Myocyte (in vitro differentiated cells): ENCODE measurements around the gene MLC1. TPM values are rescaled to one million over a fixed set of nuclear protein-coding genes. Genes with fewer than 3 reads are reported as not detected.

ENCODE experiments used
- DNase-seq: peaks from one replicate; pipeline ENCODE4 v3.0.0-alpha.2; 2012; ENCODE audit warnings: low read depth
- total RNA-seq: library from RNA; depleted of rRNA; stranded (reverse); fragments of >200 nt; gene quantifications from 2 replicates; pipeline ENCODE4 v1.2.3, GENCODE V29; 2014

Gene MLC1
- total RNA-seq, 1 donor from 2014 or later = not detected

DNA sequence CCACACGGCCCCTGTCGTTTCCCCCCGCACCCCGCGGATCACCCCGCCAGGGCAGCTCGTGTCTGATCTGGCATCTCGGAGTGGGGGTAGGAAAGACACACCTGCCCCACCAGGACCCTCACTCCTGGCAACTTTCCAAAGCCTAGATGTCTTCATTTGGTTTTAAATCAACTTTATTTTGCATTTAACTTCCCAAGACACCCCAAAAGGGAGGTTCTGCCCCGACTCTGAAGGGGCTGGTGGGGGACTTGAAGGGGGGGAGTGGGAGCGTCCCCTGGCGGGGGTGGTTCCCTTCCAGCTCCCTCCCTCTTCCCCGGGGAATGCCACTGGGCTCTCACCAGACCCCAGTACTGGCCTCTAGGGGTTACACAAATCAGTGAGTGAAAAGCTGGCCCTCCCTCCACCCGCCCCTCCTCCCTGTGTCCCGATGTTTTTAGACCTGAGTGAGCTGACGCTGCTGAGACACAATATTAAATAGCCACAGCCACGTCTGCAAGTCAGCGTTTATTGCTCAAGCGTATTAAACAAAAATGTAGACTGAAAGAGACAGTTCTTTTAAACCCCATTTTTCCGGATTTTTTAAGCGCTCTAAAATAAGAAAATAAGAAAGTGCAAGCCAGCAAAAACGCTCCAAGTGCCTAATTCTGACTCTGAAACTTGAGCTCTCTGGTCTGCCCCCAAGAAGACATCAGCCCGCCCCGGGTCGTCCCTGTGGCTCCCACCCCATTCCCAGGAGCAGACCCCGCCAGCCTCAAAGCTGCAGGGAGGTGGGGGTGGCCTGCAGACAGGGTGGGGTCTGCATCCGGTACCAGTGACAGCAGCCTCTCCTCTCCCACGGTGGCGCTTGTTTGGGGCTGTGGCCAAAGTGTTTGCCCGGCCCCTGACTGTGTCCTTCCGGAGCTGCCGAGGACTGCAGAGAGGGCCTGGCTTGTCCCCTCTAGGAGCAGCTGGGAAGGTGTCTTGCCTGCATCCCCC is 26.0 kb downstream of the MLC1 start:
- peak; percentile 25 for DNase-seq

DNA sequence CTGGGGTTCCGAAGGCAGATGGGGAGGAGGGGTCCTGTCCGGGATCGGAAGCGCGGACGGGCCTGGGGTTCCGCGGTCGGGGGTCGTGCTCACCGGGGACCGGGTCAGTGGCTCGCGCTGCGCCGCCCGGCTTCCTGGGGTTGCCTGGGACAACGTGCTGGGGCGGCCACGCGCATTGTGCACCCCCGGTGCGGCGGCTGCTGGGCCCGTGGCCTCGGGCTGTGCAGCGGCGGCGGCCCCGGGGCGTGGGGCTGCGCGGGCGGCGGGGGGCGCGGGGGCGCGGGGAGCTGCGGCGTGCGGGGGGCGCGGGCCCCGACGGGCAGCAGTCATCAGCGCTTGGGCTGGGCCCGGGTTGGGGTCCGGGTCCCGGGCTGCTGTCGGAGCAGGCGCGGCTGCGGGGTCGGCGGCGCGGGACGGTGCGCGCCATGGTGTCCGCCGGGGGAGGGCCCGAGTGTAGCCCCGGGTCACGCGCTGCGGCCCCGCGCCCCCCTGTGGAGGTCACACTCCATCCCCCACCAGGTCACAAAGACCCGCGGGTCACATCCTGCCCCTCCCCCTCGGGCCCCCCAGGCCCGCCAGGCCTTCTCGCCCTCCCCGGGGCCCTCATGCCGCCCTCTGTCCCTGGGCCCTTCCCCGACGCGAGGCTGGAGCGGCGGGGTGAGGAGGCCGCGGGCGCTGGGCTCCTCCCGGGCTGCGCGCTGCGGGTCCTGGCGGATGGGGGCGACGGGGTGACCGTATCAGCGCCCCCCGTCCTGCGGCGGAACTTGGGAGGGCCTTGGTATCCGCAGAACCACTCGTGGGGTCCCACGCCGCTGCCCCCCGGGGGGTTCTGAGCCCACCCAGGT is 26.9 kb downstream of the MLC1 start, which contains the start of gene TTLL8:
TSS of gene TTLL8 (minus strand) at position 238 of the 845 bp plus-strand sequence.
- no peak for DNase-seq

DNA sequence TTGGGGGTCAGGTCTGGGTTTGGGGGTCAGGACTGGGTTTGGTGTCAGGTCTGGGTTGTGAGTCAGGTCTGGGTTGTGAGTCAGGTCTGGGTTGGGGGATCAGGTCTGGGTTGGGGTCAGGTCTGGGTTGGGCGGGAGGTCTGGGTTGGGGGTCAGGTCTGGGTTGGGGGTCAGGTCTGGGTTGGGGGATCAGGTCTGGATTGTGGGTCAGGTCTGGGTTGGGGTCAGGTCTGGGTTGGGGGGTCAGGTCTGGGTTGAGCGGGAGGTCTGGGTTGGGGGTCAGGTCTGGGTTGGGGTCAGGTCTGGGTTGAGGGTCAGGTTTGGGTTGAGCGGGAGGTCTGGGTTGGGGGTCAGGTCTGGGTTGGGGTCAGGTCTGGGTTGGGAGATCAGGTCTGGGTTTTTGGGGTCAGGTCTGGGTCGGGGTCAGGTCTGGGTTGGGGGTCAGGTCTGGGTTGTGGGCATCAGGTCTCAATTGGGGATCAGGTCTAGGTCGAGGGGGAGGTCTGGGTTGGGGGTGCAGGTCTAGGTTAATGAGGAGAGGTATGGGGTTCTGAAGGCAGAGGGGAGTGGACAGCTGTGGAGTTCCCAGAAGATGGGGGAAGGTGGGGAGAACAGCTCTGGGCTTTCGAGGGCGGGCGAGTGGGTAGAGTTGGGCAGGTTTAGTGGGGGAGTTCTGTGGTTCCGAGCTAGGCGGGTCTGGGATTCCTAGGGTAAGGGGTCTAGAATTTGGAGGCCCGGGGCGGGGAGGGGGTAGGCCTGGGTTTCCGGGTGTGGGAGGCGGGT is 27.8 kb downstream of the MLC1 start:
- DNase-seq = no peak

DNA sequence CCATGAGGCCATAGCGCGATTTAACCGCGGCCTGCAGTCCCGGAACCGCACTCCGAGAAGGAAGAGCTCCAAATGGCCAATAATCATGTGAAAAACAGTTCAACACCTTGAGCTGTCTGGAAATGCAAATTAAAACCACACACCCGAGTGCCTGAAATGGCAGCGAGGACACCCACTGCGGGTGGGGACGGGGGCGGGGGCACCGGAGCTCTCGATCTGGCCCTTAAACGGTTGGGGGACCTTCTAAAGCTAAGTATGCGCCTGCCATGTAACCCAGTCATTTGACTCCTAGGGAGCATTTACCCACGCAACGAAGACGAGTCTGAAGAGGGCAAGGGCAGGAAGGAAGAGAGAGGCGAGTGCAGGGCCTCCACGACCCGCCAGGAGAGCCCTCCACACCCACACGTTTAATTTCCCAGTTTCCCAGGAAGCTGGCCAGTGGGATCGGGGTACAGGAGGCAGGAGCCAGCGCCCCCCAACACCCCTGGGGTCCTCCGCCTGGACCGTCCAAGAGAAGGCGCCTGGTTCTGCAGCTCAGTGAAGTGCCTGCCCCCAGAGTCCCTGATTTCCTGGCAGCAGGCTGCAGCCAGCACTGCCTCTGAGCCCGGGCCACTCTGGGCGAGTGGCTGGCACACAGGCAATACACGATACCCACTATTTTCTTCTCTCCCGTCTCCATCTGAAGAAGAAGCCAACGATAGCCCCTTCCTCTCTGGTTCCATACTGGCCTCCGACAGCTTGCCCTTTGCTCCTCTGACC is 28.8 kb downstream of the MLC1 start:
- no peak for DNase-seq

DNA sequence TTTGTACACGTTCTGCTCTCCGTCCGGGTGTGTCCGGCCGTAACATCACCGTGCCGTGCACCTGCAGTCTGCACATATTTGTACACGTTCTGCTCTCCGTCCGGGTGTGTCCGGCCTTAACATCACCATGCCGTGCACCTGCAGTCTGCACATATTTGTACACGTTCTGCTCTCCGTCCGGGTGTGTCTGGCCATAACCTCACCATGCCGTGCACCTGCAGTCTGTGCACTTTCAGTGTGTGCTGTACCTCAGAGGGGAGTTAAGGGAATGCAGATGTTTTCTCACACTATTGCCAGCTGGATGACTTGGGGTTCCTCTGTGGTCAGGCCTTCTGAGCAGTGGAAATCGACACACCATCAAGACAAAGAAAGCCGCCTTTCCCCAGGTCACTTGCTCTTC is 31.4 kb downstream of the MLC1 start:
- DNase-seq = no peak

DNA sequence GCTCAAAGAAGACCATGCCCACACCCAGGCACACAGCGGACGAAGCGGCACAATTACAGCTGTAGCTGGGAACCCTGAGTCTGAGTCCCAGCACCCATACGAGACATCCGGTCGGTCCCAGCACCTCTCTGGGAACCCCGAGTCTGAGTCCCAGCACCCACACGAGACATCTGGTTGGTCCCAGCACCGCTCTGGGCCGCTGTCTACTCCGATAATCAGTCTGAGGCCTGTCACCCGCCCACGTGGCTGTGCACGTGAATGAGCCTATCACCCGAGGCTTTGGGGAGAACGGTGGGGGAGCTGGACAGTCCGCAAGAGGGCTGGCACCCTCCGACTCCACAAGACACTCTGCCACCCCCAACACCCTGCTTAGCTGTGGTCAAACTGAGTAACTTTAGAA is 33.3 kb downstream of the MLC1 start:
- no peak for DNase-seq

DNA sequence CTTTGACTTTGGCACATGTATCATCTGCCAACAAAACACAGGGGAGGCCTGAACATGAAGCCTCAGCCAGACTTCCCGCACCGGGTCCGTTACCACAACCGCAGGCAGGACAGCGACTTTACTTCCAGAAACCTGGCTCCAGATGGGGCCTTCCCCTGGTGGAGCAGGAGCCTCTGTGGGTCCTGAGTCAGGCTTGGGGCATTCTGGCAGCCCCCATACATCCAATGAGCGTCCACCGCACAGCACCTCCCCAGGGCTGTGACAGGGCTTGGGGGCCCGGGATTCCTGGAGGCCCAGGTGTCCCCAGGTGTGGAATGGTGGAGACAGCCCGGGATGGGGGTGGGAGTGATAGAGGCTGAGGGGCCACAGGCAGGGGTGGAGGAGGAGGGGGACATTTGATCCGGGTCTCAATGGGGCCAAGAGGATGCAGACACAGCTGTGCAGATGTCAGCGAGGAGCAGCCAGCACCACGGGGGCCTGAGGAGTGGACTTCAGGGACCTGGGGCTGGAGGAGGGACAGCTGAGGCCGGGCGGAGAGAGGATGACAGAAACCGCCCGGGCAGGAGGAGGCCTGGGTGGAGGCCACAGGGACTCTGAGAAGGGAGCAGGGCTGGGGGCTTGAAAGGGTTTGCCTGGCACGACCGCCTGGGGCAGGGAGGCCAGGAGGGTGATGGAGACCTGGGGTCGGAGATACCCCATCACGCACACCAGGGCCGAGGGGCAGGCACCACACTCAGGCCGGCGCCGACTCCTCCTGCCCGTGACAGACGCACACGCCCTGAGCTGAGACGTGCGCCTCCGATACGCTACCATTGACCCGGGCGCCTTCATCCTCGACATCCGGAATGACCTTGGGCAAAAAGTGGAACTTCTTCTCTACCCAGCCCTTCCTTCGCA is 35.7 kb downstream of the MLC1 start:
- DNase-seq = no peak

DNA sequence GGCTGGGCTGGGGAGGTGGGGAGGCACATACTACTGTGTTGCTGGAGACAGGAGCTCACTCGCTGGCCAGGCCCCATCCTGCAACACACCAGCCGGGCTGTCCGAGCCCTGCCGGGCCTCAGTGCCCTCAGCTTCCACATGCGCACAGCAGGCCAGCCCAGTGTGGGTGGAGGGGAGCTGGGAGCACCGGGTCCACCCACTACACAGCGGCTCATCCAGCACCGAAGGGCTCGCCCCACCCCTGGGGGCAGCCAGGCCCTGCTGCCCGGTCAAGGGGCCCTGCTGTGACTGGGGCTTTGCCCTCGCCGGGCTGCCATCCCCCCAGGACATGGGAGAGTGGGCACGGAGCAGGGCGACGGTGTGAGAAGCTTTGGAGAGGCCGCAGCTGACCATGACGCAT is 36.4 kb downstream of the MLC1 start:
- DNase-seq = no peak

DNA sequence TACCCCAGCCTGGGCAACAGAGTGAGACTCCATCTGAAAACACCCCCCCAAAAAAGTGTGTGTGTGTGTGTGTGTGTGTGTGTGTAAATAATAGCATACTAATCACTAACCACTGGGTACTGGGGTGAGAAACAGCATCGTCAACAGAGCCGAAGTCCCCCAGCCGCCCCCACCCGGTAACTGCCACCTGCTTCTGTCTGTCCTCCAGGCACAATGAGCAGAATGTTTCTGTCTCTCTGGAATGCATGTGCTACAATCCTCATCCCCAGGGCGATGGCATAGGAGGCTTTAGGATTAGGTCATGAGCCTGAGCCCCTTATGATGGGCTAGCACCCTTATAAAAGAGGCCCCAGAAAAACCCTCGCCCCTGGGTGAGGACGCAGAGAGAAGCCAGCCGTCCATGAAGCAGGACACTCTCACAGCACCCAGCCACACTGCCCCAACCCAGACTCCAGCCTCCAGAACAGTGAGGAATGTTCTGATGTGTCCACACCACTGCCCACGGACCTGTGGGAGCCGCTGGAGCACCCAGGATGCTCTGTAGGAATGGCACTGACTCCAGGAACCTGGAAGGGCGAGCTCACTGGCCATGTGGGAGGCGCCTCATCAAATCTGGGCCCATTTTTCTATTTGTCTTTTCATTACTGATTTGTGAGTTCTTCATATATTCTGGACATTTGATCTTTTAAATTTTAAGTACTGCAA is 37.0 kb downstream of the MLC1 start:
- DNase-seq = peak; percentile 47

DNA sequence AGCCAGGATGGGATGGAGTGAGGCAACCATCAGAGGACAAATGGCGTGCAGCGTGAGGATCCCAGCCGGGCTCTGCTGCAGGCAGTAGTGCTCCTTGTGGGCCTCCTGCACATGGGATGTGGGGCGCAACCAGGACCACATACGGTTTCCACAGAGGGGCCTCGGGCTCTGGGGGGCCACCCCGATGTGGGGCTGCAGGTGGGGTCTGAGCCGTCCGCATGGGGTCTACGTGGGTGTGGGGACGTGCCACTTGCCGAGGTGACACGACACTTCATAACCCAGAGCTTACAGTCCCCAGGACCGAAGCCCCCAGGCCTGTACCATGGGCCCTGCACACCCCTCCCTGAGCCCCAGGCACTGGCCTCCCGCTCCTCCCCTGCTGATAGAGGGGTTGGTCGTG is 37.9 kb downstream of the MLC1 start:
- DNase-seq = no peak

DNA sequence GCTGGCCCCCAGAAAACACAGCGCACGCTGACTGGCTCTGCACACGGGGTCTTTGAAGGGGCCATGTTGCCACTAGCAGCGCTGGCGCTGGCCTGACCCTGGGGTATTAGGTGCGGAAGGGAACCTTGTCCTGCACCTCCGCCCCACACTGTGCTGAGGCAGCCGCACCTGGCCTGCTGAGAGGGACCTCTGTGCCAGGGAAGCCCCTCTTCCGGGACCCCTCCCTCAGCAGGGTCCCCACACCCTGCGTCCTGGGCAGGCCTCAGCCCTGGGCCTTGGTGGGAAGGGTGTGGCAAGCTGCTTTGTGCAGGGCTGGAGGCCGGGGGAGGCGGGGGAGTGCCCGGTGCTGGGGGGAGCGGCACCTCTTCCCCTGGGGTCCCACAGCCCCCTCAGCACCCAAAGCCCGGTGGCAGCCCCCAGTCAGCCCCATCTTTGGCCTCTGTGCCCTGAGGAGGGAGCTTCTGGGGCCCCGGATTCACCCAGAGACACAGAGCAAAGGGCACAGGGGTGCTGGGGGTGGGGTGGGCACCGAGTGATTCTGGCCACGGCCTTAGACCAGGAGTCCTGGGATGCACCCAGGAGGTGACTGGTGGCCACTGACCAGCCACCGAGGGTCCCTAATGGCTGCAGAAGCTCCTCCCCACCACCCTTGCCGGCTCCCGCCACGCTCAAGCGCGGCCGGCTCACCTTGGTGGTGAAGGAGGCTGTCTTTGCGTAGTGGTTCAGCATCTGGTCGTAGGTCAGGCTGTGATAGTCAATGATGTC is 38.6 kb downstream of the MLC1 start:
- DNase-seq = no peak

DNA sequence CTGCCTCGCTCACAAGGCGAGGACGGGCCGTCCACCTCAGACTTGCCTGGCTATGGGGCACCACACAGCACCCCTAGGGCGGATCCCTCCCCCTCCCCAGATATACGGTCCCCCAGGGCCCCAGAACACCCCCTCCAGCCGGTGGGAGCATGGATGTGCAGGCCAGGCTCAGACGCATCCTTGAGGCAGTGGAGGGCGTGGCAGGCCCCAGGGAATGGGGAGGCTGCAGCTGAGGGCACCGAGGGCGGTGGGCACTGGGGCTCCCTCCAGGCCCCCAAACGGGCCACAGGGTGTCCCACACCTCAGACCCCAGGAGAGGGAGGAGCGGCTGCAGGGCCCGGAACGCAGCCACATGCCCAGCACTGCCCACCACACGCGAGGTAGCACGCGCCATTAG is 39.2 kb downstream of the MLC1 start:
- no peak for DNase-seq

DNA sequence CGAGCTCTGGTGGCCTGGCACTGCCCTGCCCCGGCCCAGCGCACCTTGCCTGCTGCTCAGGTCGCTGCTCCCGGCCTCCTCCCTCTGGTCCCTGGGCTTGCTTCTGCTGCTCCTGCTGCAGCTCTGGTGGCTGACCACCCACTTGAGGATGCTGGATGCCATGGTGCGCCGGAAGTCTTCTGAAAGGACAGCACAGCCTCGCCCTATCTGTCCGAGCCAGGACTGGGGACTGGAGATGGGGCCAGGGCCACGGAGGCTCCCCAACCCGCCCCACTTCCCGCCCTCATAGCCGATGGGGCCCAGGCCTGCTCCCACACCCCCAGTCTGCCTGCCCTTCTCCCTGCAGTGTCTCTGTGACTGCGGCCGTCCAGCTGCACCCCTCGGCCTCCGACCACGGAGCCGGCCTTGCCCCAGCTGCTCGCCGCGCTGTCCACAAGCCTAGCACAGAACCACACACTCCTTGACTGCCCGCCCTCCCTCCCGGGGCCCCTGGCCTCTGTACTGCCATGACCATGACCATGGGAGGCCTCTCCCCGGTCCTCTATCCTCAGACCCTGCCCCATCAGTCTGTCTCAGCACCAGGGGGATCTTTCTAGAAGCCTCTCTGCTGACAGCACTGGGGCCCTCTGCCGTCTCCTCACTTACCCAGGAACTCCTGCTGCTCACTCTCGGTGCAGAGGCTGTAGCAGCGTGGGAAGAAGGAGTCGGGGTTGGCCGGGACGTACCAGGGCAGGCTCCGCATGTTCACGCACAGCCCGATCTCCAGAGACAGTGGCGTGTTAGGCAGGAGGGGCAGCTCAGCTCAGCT is 39.8 kb downstream of the MLC1 start:
- no peak for DNase-seq

DNA sequence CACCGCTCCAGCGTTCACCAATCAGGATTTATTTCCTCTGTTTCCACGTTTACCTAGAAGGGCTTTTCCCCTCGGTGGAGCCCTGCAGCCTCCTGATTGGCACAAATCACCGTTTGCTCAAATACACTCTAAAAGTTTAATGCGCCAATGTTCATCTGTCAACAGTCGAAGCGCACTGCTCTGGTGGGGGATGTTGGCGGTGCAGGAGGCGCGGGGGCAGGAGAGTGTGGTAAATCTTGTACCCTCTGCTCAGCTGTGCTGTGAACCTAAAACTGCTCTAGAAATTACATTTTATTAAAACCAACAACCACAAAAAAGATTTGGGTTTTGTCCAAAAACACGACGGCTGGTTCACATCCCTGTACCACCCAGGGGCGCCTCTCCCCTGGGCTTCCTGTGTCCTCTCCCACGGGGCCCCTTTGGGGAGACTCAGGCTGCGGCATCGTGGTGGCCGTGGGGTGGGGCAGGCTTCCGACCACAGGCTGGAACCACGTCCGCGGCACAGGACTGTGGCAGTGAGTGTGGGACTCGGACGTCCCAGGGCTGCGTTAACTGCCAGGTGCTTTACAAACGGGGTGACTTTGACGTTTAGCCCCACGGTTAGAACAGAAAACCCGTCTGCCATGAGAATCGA is 40.6 kb downstream of the MLC1 start:
- no peak for DNase-seq

DNA sequence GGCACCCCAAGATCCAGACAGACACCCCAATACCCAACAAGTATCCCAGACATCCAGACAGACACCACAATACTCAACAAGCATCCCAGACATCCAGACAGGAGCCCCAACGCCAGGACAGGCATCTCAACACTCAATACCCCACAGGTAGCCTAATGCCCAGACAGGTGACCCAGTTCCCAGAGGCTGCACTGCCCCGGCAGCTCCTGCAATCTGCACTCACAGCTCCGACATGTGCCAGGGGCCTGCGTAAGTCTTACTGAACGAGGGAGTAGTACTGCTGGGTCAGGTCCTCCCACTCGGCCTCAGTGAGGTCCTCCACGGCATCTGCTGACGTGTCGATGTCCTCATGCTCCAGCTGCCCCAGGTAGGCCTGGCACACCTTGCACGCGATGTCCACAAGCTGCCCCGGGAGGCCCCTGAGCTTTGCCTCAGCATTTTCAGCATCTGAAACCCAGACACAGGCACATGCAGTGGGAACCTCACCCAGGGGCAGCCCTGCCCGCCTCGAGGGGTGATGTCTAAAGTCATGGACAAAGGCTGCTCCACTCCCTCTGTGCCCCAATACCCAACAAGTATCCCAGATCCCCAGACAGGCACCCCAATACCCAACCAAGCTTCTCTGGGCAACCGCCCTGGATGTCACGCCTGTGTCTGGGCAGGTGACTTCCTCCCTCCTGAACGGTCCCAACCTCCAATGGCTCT is 43.7 kb downstream of the MLC1 start:
- no peak for DNase-seq

DNA sequence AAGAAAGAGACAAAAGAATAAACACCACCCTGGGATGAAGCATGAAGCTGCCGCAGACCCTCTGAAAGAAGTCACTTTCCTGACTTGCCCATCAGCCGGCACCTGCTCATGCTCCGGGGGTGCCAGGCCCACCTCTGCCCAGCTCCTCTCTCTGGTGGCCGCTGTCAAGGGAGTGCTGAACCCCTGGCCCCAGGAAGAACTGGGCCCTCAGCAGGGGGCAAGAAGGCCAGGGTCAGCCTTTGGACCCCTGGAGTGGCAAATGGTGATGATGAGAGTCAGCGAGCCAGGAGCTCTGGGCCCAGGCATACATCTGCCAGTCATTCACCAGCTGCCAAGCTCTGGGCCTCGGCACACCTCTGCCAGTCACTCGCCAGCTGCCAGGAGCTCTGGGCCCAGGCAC is 44.5 kb downstream of the MLC1 start:
- no peak for DNase-seq
